ENCODE measurements around the gene TTC28.
"Not testable (repeated sequence)": the region's sequence is repeated elsewhere in the genome, so short reads cannot be mapped to it uniquely, and the experiment has no call there.

The TTC28 gene

DNA sequence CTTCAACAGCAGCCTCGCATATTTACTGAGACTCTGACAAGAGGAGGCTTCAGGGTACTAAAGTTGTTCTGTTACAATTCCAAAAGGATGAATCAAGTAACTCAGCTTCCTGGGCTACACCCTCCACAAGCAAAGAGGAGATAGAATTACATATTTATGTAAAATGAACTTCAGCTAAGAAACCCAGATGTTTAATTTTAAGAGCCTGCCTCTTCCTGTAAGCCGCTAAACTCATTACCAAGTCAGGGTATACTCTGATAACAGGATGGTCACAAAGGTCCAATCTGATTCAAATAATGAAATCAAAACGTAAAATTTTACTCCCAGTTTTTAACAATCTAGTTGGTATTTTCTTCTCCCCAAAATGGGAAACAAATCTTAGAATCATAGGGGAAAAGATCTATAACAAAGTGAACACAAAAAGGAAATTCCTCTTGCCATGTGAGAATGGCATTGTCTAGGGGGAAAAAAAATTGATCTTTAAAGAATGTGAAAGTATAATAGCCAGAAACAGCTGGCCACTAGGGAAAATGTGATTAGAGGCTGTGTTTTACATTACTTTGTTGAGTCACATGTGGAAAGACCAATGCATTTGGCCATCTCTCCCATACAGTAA, 31.0 kb upstream of the TTC28 start:
- H3K27ac ChIP-seq (ENCODE audit: insufficient read depth, low read length, poor library complexity, severe bottlenecking) = no peak overlapping the region
- no peak overlapping the region for H3K4me3 ChIP-seq (ENCODE audit: insufficient read depth, low read depth, low read length, poor library complexity, severe bottlenecking)
- DNase-seq = no peak
- H3K27me3 ChIP-seq (replicated peaks; ENCODE audit: control insufficient read depth, insufficient read depth, low read length, poor library complexity, severe bottlenecking) = no peaks in the 10 kb centered on the region
- H3K4me1 ChIP-seq (ENCODE audit: control insufficient read depth, insufficient read depth, low read length, poor library complexity, severe bottlenecking) = no peaks in the 10 kb centered on the region
- H3K9me3 ChIP-seq (ENCODE audit: control insufficient read depth, low read length) = no peaks in the 10 kb centered on the region
- H3K36me3 ChIP-seq (ENCODE audit: control insufficient read depth, insufficient read depth, low read length) = no peaks in the 10 kb centered on the region

DNA sequence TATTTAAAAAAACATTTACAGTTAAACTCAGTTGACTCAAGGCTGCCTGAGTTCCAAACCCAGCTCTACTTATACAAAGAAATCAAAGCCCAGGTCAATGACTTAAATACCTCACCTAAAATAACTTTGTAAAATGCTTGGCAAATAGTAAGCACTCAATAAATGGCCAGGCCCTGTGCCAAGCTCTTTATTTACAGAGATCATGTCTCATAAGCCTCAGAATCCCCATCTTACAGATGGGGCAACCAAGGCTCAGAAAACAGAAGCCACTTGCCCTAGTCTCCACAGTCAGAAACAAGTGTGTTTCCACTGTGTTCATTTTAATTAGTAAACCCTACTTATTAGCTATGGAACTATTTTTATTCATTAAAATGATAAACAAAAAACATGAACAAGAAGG, 30.5 kb upstream of the TTC28 start:
- no peaks in the 10 kb centered on the region for H3K4me1 ChIP-seq (ENCODE audit: control insufficient read depth, insufficient read depth, low read length, poor library complexity, severe bottlenecking)
- H3K27me3 ChIP-seq (replicated peaks; ENCODE audit: control insufficient read depth, insufficient read depth, low read length, poor library complexity, severe bottlenecking) = no peaks in the 10 kb centered on the region
- DNase-seq = no peak
- H3K9me3 ChIP-seq (ENCODE audit: control insufficient read depth, low read length) = no peaks in the 10 kb centered on the region
- H3K27ac ChIP-seq (ENCODE audit: insufficient read depth, low read length, poor library complexity, severe bottlenecking) = no peak overlapping the region
- H3K4me3 ChIP-seq (ENCODE audit: insufficient read depth, low read depth, low read length, poor library complexity, severe bottlenecking) = no peak overlapping the region
- H3K36me3 ChIP-seq (ENCODE audit: control insufficient read depth, insufficient read depth, low read length) = no peaks in the 10 kb centered on the region

DNA sequence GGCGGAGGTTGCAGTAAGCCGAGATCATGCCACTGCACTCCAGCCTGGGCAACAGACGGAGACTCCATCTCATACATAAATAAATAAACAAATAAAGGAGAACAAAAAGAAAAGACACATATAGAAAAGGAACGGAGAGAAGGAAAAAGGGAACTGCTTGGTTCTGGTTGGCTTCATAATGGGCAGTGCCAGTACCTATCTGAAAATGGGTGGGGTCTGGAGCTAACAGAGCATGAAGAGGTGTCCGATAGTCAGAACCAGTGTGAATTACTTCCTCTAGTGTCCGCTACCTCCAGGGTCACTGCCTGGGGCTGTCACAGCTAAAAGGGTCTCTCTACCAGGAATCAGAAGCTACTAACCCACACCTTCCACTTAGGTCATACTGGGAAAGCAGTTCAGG, 27.2 kb upstream of the TTC28 start:
- Histone ChIP-seq H3K27me3 (replicated peaks; ENCODE audit: control insufficient read depth, insufficient read depth, low read length, poor library complexity, severe bottlenecking) (no peaks in the 10 kb centered on the region), H3K9me3 (ENCODE audit: control insufficient read depth, low read length) (no peaks in the 10 kb centered on the region), H3K4me3 (ENCODE audit: insufficient read depth, low read depth, low read length, poor library complexity, severe bottlenecking) (no peak overlapping the region), H3K4me1 (ENCODE audit: control insufficient read depth, insufficient read depth, low read length, poor library complexity, severe bottlenecking) (no peaks in the 10 kb centered on the region), H3K36me3 (ENCODE audit: control insufficient read depth, insufficient read depth, low read length) (no peaks in the 10 kb centered on the region), H3K27ac (ENCODE audit: insufficient read depth, low read length, poor library complexity, severe bottlenecking) (no peak overlapping the region)
- no peak for DNase-seq

DNA sequence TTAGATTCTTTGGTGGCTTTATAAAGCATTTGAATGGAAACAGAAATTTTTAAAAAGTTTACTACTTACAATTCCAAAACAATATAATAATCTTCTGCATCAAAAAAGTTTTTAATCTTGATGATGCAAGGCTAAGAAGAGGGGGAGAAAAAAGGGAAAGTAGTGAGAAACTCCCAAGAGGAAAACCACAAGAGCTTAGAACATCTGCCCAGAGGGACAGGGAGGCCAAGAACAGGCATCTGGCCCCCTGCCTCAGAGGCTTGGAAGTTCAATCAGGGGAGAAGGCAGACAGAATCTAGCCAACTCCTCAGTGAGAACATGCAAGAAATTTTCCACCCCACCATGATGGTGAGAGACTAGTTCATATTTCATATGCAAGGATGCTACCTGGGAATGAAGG, 23.8 kb upstream of the TTC28 start:
- Histone ChIP-seq H3K4me1 (ENCODE audit: control insufficient read depth, insufficient read depth, low read length, poor library complexity, severe bottlenecking) (no peaks in the 10 kb centered on the region), H3K27me3 (replicated peaks; ENCODE audit: control insufficient read depth, insufficient read depth, low read length, poor library complexity, severe bottlenecking) (no peaks in the 10 kb centered on the region), H3K9me3 (ENCODE audit: control insufficient read depth, low read length) (no peaks in the 10 kb centered on the region), H3K27ac (ENCODE audit: insufficient read depth, low read length, poor library complexity, severe bottlenecking) (no peak overlapping the region), H3K4me3 (ENCODE audit: insufficient read depth, low read depth, low read length, poor library complexity, severe bottlenecking) (no peak overlapping the region), H3K36me3 (ENCODE audit: control insufficient read depth, insufficient read depth, low read length) (no peaks in the 10 kb centered on the region)
- DNase-seq = no peak

DNA sequence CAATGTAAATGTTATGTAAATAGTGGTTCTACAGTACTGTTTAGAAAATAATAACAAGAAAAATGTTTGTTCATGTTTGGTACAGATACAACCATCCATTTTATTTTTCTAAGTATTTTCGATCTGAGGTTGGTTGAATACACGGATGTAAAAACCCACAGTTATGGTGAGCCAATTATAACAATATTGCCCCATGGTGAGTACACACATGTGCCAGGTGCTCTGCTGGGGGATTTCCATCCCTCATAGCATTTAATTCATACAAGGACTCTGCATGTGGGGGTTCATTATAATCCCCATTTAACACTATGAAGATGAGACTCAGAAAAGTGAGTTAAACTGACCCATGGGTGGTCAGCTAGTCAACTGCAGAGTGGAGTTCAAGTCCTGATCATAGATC, 23.3 kb upstream of the TTC28 start:
- Histone ChIP-seq H3K4me1 (ENCODE audit: control insufficient read depth, insufficient read depth, low read length, poor library complexity, severe bottlenecking) (no peaks in the 10 kb centered on the region), H3K4me3 (ENCODE audit: insufficient read depth, low read depth, low read length, poor library complexity, severe bottlenecking) (no peak overlapping the region), H3K27ac (ENCODE audit: insufficient read depth, low read length, poor library complexity, severe bottlenecking) (no peak overlapping the region), H3K27me3 (replicated peaks; ENCODE audit: control insufficient read depth, insufficient read depth, low read length, poor library complexity, severe bottlenecking) (no peaks in the 10 kb centered on the region), H3K9me3 (ENCODE audit: control insufficient read depth, low read length) (no peaks in the 10 kb centered on the region), H3K36me3 (ENCODE audit: control insufficient read depth, insufficient read depth, low read length) (no peaks in the 10 kb centered on the region)
- no peak for DNase-seq

DNA sequence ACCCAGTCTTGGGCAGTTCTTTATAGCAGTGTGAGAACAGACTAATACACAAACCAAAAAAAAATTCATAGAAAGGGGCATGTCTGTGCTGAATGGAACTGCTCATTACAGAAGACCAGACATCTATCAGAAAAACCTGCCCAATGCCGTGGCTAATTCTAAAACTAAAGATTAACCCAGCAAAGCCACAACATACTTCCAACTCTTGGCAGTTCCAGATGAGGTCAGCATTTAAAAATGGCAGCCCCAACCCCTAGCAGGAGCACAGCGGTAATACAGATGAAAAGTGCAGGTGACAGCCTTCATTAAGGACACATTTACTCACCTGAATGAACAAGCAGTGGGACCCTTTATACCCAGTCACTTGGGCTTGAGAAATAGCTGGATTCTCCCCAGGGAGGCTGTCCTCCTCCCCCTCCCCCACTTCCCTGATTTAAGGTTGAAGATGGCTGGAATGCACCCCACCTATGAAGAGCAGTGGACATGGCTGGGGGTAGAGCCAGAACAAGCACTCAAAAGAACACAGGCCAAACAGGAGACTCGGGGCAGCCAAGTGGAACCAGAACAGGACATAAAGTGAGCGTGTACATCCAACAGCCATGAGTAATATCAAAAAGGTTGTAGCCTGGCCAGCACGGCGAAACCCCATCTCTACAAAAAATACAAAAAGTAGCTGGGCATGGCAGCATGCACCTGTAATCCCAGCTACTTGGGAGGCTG, 13.6 kb upstream of the TTC28 start:
- not testable (repeated sequence) for H3K4me3 ChIP-seq (ENCODE audit: insufficient read depth, low read depth, low read length, poor library complexity, severe bottlenecking); H3K36me3 ChIP-seq (ENCODE audit: control insufficient read depth, insufficient read depth, low read length); H3K27ac ChIP-seq (ENCODE audit: insufficient read depth, low read length, poor library complexity, severe bottlenecking); DNase-seq; H3K4me1 ChIP-seq (ENCODE audit: control insufficient read depth, insufficient read depth, low read length, poor library complexity, severe bottlenecking); H3K9me3 ChIP-seq (ENCODE audit: control insufficient read depth, low read length); H3K27me3 ChIP-seq (replicated peaks; ENCODE audit: control insufficient read depth, insufficient read depth, low read length, poor library complexity, severe bottlenecking)

DNA sequence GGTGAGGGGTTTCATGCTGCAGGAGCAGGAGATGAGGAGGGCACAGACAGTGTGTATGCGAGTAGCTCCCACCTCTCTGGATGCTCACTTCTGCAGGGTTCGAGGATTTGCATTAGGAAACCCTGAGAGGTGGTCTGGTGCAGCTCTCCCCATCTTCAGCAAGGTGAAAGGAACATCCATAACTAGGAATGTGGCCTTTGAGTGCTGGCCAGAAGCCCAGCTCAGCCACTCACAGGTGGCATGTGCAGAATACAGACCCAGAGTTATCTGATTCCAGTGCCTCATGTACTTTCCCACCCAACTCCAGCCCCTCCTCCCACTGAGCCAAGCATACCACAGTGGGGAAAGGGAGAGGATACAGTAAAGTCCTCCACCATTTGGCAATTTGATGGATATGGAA, 10.2 kb upstream of the TTC28 start:
- DNase-seq; H3K4me3 ChIP-seq (ENCODE audit: insufficient read depth, low read depth, low read length, poor library complexity, severe bottlenecking); H3K4me1 ChIP-seq (ENCODE audit: control insufficient read depth, insufficient read depth, low read length, poor library complexity, severe bottlenecking); H3K27me3 ChIP-seq (replicated peaks; ENCODE audit: control insufficient read depth, insufficient read depth, low read length, poor library complexity, severe bottlenecking); H3K36me3 ChIP-seq (ENCODE audit: control insufficient read depth, insufficient read depth, low read length); H3K9me3 ChIP-seq (ENCODE audit: control insufficient read depth, low read length); H3K27ac ChIP-seq (ENCODE audit: insufficient read depth, low read length, poor library complexity, severe bottlenecking): not testable (repeated sequence)

DNA sequence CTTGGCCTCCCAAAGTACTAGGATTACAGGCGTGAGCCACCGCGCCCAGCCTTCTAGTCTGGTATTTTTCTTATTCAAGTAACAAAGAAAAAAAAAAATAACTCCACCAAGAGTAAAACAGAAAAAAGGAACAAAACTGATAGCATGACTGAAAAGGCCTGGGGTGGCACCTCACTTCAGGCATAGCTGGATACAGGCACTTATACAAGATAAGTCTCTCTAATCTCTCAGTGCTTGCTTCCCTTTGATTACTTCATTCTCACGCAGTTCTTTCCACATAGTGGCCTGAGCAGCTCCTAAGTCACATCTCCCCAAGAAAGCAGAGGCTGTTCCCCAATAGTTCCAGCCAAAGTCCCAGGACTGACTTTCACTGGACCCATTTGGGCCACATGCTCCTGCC, 3.3 kb upstream of the TTC28 start:
- not testable (repeated sequence) for H3K4me3 ChIP-seq (ENCODE audit: insufficient read depth, low read depth, low read length, poor library complexity, severe bottlenecking); H3K36me3 ChIP-seq (ENCODE audit: control insufficient read depth, insufficient read depth, low read length); H3K27ac ChIP-seq (ENCODE audit: insufficient read depth, low read length, poor library complexity, severe bottlenecking); H3K9me3 ChIP-seq (ENCODE audit: control insufficient read depth, low read length); H3K4me1 ChIP-seq (ENCODE audit: control insufficient read depth, insufficient read depth, low read length, poor library complexity, severe bottlenecking); DNase-seq
- H3K27me3 ChIP-seq (replicated peaks; ENCODE audit: control insufficient read depth, insufficient read depth, low read length, poor library complexity, severe bottlenecking) = peaks cover 13% of the 10 kb centered on the region

DNA sequence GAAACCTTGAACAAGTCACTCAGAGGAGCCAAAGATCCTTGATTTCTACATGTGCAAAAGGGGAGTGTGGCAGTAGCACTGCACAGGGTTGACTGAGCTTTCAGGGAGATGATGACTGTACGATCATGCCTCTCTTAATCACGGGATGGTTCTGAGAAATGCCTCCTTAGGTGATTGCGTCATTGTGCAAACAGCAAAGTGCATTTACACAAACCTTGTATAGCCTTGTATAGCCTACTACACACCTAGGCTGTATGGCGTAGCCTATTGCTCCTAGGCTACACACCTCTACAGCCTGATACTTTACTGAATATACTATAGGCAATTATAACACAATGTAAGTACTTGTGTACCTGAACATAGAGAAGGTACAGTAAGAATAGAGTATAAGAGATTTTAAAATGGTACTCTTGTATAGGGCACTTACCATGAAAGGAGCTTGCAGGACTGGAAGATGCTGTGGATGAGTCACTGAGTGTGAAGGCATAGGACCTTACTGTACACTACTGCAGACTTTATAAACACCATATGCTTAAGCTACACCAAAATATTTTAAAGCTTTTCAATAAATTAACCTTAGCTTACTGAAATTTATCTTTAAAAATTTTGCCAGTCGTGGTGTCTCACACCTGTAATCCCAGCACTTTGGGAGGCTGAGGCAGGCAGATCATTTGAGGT, 1.3 kb upstream of the TTC28 start:
- DNase-seq; H3K36me3 ChIP-seq (ENCODE audit: control insufficient read depth, insufficient read depth, low read length); H3K4me3 ChIP-seq (ENCODE audit: insufficient read depth, low read depth, low read length, poor library complexity, severe bottlenecking); H3K9me3 ChIP-seq (ENCODE audit: control insufficient read depth, low read length); H3K27ac ChIP-seq (ENCODE audit: insufficient read depth, low read length, poor library complexity, severe bottlenecking); H3K4me1 ChIP-seq (ENCODE audit: control insufficient read depth, insufficient read depth, low read length, poor library complexity, severe bottlenecking): not testable (repeated sequence)
- peaks cover 17% of the 10 kb centered on the region for H3K27me3 ChIP-seq (replicated peaks; ENCODE audit: control insufficient read depth, insufficient read depth, low read length, poor library complexity, severe bottlenecking)
